Neural progenitor cell (in vitro differentiated cells): Measurements from ENCODE around the gene HMSD.

Source experiments
- EZH2 ChIP-seq: fragments of 200-600 bp; sonication (generic); IDR thresholded peaks from 2 replicates; pipeline ENCODE4 v1.6.1; 2017; ENCODE audit warnings: antibody characterized with exemption, mild to moderate bottlenecking, moderate library complexity
- EZH2phosphoT487 ChIP-seq: fragments of 200-600 bp; sonication (generic); IDR thresholded peaks from 2 replicates; pipeline ENCODE4 v1.6.1; 2017; ENCODE audit warnings: antibody characterized with exemption
- TF ChIP-seq, protein P1 (sequence below): fragments of 200-600 bp; sonication (generic); IDR thresholded peaks from 2 replicates; pipeline ENCODE4 v1.5.1; 2017; ENCODE audit warnings: antibody characterized with exemption, mild to moderate bottlenecking

DNA sequence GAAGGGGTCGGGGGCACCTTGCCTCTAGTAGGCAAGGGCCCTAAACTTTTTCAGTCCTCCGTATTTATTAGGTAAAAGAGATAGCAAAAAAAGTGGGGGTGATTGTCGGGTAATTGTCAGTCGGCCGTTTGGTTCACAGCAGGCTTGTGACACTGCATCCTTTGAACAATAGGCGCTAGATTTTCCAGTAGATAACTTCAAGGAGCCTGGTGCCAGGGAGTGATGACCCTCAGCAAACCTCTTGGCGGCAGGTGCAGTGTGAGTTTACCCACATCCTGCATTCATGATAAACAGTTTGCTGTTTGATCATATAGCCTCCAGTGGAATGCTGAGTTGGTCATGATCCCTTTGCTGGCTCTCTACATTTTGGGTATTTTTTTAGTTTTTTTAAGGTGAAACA is 43.6 kb downstream of the HMSD start:
- TF ChIP-seq, protein P1, sequence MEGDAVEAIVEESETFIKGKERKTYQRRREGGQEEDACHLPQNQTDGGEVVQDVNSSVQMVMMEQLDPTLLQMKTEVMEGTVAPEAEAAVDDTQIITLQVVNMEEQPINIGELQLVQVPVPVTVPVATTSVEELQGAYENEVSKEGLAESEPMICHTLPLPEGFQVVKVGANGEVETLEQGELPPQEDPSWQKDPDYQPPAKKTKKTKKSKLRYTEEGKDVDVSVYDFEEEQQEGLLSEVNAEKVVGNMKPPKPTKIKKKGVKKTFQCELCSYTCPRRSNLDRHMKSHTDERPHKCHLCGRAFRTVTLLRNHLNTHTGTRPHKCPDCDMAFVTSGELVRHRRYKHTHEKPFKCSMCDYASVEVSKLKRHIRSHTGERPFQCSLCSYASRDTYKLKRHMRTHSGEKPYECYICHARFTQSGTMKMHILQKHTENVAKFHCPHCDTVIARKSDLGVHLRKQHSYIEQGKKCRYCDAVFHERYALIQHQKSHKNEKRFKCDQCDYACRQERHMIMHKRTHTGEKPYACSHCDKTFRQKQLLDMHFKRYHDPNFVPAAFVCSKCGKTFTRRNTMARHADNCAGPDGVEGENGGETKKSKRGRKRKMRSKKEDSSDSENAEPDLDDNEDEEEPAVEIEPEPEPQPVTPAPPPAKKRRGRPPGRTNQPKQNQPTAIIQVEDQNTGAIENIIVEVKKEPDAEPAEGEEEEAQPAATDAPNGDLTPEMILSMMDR = no peak
- TF ChIP-seq EZH2 (no peak), EZH2phosphoT487 (no peak)
